GM12878 (cell line): ENCODE results near the gene TMSB10. TPM values are rescaled to one million over a fixed set of nuclear protein-coding genes. Genes with fewer than 3 reads are reported as not detected.
A peak's percentile ranks its signal among the peaks of the same experiment; 100 is the strongest.

Source experiments
- ATF3 ChIP-seq: IDR thresholded peaks from 2 replicates; pipeline ENCODE4 v1.6.1; 2011; ENCODE audit warnings: low read depth, mild to moderate bottlenecking, low read length, moderate library complexity, borderline replicate concordance; ENCODE audit errors: extremely low read depth
- BACH1 ChIP-seq: fragments of 450-650 bp; IDR thresholded peaks from 2 replicates; pipeline ENCODE4 v1.6.1; 2017; ENCODE audit warnings: mild to moderate bottlenecking, borderline replicate concordance
- CBFB ChIP-seq: IDR thresholded peaks from 2 replicates; pipeline ENCODE4 v1.6.1; 2016; ENCODE audit warnings: antibody characterized with exemption, low read depth
- CHD1 ChIP-seq: IDR thresholded peaks from 2 replicates; pipeline ENCODE4 v1.6.1; 2012; ENCODE audit warnings: low read depth, low read length, improper control_type of control experiment
- CREM ChIP-seq: IDR thresholded peaks from 2 replicates; pipeline ENCODE4 v1.6.1; 2014; ENCODE audit warnings: antibody characterized with exemption, low read depth
- E4F1 ChIP-seq: fragments of 450-650 bp; IDR thresholded peaks from 2 replicates; pipeline ENCODE4 v1.6.1; 2018; ENCODE audit warnings: borderline replicate concordance, mild to moderate bottlenecking; ENCODE audit not compliant: partially characterized antibody
- FOS ChIP-seq: IDR thresholded peaks from 3 replicates; pipeline ENCODE4 v1.6.1; 2011; ENCODE audit warnings: borderline replicate concordance; ENCODE audit not compliant: insufficient read length; ENCODE audit errors: extremely low read depth
- GATAD2B ChIP-seq: fragments of 450-650 bp; conservative IDR thresholded peaks from 2 replicates; pipeline ENCODE4 v1.6.1; 2017; ENCODE audit warnings: low read depth, mild to moderate bottlenecking, moderate library complexity
- HDGF ChIP-seq: fragments of 450-650 bp; IDR thresholded peaks from 2 replicates; pipeline ENCODE4 v1.6.1; 2016; ENCODE audit warnings: antibody characterized with exemption
- HSF1 ChIP-seq: fragments of 150-350 bp; IDR thresholded peaks from 2 replicates; pipeline ENCODE4 v1.6.1; 2014; ENCODE audit warnings: mild to moderate bottlenecking, low read depth, low read length
- IKZF2 ChIP-seq, 2 experiments: fragments of 450-650 bp; IDR thresholded peaks; 2 replicates each; pipeline ENCODE4 v1.6.1; 2017; ENCODE audit warnings: mild to moderate bottlenecking in 2 of 2, moderate library complexity in 2 of 2
- JUNB ChIP-seq: IDR thresholded peaks from 2 replicates; pipeline ENCODE4 v1.6.1; 2016; ENCODE audit warnings: antibody characterized with exemption, mild to moderate bottlenecking
- JUND ChIP-seq: IDR thresholded peaks from 2 replicates; pipeline ENCODE4 v1.6.1; 2012; ENCODE audit warnings: low read depth, mild to moderate bottlenecking, low read length, improper control_type of control experiment, moderate library complexity
- MAX ChIP-seq: IDR thresholded peaks from 2 replicates; pipeline ENCODE4 v1.6.1; 2012; ENCODE audit warnings: low read depth, low read length, improper control_type of control experiment
- MTA2 ChIP-seq: fragments of 450-650 bp; IDR thresholded peaks from 2 replicates; pipeline ENCODE4 v1.6.1; 2016; ENCODE audit warnings: low read depth, mild to moderate bottlenecking, moderate library complexity
- NBN ChIP-seq: fragments of 450-650 bp; IDR thresholded peaks from 2 replicates; pipeline ENCODE4 v1.6.1; 2016
- RELB ChIP-seq: fragments of 450-650 bp; IDR thresholded peaks from 2 replicates; pipeline ENCODE4 v1.6.1; 2017; ENCODE audit warnings: low read depth, mild to moderate bottlenecking, moderate library complexity
- REST ChIP-seq: IDR thresholded peaks from 2 replicates; pipeline ENCODE4 v1.6.1; 2012; ENCODE audit warnings: mild to moderate bottlenecking, low read depth, low read length
- SMAD1 ChIP-seq: fragments of 450-650 bp; IDR thresholded peaks from 2 replicates; pipeline ENCODE4 v1.6.1; 2018; ENCODE audit warnings: mild to moderate bottlenecking, low read depth; ENCODE audit not compliant: partially characterized antibody
- ZBED1 ChIP-seq: IDR thresholded peaks from 2 replicates; pipeline ENCODE4 v1.6.1; 2016; ENCODE audit warnings: borderline replicate concordance
- polyA plus RNA-seq, 11 experiments: library from polyadenylated mRNA; depleted of rRNA in 4 of 11; unstranded in 6 of 11; stranded (reverse) in 5 of 11; fragments of >200 nt; fragmentation: Nextera tagmentation in 4 of 11; fragmentation: Illumina TruSeq in 1 of 11; extraction: Ambion mirVana in 4 of 11; extraction: Trizol in 1 of 11; gene quantifications; 1 replicate in 1 of 11; 2 replicates in 10 of 11; pipeline versions ENCODE4 v1.2.1 to v1.2.3, GENCODE V29; 2011 to 2016; ENCODE audit warnings: inconsistent platforms in 2 of 11, missing spikeins in 2 of 11, low read depth in 1 of 11
- total RNA-seq, 4 experiments: library from RNA; depleted of rRNA in 3 of 4; stranded (reverse); fragments of >200 nt in 3 of 4; fragmentation: Illumina TruSeq in 1 of 4; extraction: Trizol in 1 of 4; gene quantifications; 2 replicates each; pipeline versions ENCODE4 v1.2.1 to v1.2.3, GENCODE V29; 2013 to 2021

TMSB10 gene
- total and polyA plus RNA-seq, 10 of the 15 experiments (the other 5 are each of a cell fraction or from before 2014, with no cell fraction given), result 1,406 to 4,860 (median 3,381) TPM

GRCh38 chr2:84946204-84947009 lies 41.0 kb downstream of the TMSB10 start (continued):
- TF ChIP-seq RELB, result peak; percentile 85
- TF ChIP-seq ZBED1, result peak; percentile 70; the same call in 1 of the 2 replicates
- TF ChIP-seq REST, result 0 out of 2 replicates have a peak, but pooled peaks have one; percentile 19
- TF ChIP-seq CREM, result peak; percentile 62
- TF ChIP-seq CHD1, result 0 out of 2 replicates have a peak, but pooled peaks have one; percentile 52
- TF ChIP-seq CBFB, result peak; percentile 55
- TF ChIP-seq GATAD2B, result 0 out of 2 replicates have a peak, but pooled peaks have one; percentile 54
- TF ChIP-seq E4F1, result peak; percentile 46
- TF ChIP-seq BACH1, result no peak
- peak; percentile 98 for TF ChIP-seq HDGF
- TF ChIP-seq MTA2, result peak; percentile 57; the same call in 1 of the 2 replicates
- TF ChIP-seq FOS, result no peak
- TF ChIP-seq ATF3, result no peak
- TF ChIP-seq JUND, result no peak
- peak; percentile 74 for TF ChIP-seq SMAD1
- TF ChIP-seq MAX, result no peak
- peak; percentile 96 for TF ChIP-seq NBN
- peak; percentile 44; the same call in 1 of the 2 replicates for TF ChIP-seq JUNB
- TF ChIP-seq HSF1, result no peak
- peak; percentile 94 to 95 for TF ChIP-seq IKZF2 (IDR thresholded peaks at IDR 0.05)
